Stimulated activated CD4-positive, alpha-beta T cell treated with anti-CD3 and anti-CD28 coated beads, Interleukin-4, amount 100 ng/mL, for 24 hours (primary cell): ENCODE measurements around the gene NMD3.
"Not testable (repeated sequence)": the region's sequence is repeated elsewhere in the genome, so short reads cannot be mapped to it uniquely, and the experiment has no call there.

Experiments used
- DNase-seq: peaks from one replicate; pipeline ENCODE4 v3.0.0-alpha.2; 2020

Gene NMD3

DNA sequence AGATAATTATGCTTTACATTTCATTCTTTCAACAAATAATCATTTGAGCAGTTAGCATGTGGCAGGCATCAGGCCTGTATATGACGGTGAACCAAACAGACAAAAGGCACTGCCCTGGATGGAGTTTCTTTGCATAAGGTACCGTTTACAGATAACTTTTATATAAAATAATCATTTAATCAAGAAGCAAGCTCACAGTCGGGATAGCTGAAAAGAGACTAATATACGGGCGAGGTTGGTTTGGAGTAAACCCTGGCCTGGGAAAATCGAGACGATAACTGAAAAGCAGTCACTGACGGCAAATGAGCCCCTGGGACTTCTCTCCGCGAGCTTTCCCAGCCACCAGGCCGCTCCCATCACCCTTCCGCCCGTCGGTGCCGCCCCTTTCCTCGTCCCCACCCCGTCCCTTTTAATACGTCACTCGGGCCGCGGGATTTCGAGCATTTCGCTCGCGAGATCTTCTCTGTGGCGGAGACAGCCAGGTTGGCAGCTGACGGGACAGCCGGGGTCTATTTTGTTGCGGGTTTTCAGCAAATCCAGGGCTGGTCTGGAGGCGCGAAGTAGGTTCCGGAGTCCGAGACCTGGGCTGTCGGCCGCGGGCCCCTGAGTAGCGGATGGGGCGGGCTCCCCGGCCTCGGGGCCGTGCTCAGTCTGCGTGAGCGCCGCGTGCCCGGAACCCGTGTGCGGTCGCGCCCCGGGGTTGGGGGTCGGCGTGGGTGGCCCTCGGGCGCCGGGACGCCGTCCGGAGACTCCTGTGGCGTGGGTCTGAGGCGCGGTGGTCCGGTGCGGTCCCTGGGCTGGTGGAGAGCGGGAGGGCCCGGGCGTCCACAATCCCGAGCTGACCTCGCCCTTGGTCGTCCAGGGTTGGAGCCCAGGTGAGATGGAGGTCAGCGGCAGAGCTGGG, at the start of gene NMD3:
Gene NMD3, plus strand, starts transcription at position 462 of the 904 bp plus-strand sequence. CDS start 703 bp downstream, outside the sequence.
- peak; percentile 94 for DNase-seq

DNA sequence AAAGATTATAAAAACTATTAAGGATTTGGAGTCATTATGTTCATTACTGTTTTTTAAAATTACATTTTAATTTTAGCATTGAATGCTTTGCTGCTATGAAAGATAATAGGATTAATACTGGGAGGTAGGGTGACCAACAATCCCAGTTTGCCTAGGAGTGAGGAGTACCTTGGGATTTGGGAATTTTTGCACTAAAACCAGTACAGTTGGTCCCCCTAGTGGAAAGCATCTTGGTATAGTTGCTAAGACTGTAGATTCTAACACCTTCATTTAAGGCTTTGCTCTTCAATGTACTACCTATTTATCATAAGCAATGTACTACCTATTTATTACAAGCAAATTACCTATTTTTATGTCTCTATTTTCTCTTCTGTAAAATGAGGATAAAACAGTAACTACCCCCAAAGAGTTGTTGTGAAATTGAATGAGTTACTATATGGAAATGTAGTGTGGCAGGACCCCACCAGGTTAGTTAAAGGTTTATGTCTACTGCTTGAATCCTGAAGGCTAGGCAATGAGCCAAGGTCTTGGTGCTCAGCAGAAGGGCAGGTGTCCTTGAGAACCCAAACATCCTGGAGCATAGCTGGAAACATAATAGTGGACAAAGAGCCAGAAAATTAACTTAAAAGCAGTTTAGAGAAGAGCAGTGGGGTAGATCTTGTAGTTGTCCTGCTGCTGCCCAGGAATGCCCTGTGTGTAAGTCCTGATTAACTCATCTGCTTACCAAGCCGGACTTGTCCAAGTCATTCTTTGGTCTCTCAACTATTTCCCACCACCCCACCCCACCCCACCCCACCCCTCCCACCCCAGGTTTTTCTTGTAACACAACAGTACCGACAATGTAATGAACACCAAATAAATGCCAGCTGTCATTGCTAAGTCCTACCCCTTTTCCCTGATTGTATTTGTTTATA, 49.2 kb upstream of the NMD3 start:
- DNase-seq = no peak

DNA sequence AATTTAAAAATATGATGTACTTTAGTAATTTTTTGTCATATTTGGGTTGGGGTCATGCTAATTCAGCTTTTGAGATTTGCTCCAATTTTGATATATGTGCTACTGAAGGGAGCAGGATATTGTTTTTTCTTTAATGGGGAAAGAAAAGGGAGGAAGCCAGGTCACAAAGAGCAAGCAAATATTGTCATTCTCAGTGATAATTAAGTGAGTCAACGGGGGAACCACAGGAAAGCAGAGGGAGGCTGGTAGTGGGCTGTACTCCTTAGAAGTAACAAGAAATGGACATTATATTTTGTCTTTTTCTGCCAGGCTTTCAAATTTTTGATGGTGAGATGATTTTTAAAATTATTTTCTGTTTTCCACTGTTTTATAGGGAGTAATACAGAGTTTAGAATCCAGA, 45.6 kb upstream of the NMD3 start:
- no peak for DNase-seq

- no peak for DNase-seq
These were observed 43.1 kb upstream of the NMD3 start for GRCh38 chr3:161177991-161178390.

GRCh38 chr3:161181371-161181770, 39.7 kb upstream of the NMD3 start:
- DNase-seq = not testable (repeated sequence)

GRCh38 chr3:161187046-161187445, 34.1 kb upstream of the NMD3 start:
- DNase-seq = no peak

DNA sequence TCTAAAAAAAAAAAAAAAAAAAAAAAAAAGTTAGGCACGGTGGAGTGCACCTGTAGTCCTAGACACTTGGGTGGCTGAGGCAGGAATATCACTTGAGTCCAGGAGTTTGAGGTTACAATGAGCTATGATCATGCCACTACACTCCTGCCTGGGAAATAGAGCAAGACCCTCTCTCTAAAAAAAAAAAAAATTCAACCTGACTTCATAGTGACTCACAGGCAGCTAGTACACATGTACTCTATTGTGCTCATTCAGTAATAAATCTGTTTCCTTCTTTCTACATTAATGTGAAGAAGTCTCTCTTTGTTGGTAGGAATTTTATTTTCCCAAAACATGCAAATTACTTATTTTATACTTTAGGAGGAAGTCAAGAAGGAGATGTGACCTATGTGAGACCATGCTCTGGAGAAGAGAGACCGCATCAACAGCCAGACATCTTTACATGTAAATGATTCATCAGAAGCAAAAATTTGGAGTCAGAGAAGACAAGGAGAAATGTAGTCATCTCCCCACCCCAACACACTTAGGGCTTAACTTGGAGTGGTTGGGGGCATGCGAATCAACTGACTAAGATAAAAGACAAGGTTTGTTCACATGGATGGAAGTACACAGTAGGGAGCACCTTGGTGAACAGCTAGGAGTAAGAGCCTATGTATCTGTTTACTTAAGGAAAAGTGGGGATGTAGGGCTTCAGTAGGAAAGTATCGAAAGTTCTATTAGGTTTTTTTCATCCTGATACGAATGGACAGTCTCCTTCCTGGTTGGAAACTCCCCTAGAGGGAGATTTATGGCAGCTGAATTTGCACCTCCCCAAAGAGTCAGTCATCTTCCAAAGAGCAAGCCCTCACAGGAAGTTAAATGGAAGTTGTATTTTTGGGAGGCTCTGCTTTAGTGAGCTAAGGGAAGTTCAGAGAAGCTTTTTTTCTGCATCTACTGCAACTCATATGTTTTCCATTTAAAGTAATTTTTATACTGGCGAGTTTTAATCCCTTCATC, 23.0 kb upstream of the NMD3 start:
- DNase-seq = no peak

- DNase-seq = no peak
These were observed 21.2 kb upstream of the NMD3 start for GRCh38 chr3:161199926-161200325.

GRCh38 chr3:161203485-161204098, 17.5 kb upstream of the NMD3 start:
- no peak for DNase-seq

DNA sequence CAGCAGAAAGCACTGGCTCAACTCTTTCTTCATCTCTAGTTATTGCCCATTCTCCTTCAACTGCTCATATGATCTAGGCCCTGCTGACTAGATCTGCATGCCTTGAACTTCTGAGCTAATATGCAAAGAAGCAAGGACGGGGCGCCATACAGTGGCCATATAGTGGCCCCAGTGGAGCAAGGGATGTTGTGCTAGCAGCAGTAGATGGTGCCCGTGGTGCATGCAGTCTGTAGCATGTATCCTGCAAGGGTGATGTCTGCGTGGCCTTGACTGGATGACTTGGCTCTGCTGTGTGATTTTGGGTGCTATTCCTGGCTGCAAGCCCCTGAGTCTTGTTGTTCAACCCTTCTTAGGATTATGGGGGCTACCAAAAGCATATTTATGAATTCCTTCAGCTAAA, 12.2 kb upstream of the NMD3 start:
- DNase-seq = no peak

- DNase-seq = no peak
These were observed 8.8 kb upstream of the NMD3 start for GRCh38 chr3:161212171-161212771.

DNA sequence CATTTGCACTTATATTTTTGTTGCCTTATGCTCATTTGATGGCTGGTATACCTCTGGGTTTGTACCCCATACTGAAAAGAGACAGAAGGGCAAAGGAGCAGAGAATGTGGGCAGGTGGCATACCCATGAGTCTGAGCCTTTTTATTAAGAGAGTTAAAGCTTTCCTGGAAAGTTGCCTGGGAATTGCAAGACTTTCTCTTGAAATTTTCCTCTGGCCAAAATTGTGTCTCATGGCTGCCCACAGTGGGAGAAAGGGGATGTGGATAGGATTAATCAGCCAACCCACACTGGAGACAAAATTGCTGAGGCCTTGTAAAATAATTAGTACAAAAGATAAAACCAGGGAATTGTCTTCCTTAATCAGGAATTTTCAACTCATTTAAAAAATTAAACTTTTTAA, 8.2 kb upstream of the NMD3 start:
- DNase-seq = no peak

GRCh38 chr3:161213644-161214043, 7.5 kb upstream of the NMD3 start:
- DNase-seq = no peak

- DNase-seq = no peak
These were observed 5.9 kb upstream of the NMD3 start for GRCh38 chr3:161215185-161215584.

GRCh38 chr3:161217496-161217895, 3.6 kb upstream of the NMD3 start:
- no peak for DNase-seq

DNA sequence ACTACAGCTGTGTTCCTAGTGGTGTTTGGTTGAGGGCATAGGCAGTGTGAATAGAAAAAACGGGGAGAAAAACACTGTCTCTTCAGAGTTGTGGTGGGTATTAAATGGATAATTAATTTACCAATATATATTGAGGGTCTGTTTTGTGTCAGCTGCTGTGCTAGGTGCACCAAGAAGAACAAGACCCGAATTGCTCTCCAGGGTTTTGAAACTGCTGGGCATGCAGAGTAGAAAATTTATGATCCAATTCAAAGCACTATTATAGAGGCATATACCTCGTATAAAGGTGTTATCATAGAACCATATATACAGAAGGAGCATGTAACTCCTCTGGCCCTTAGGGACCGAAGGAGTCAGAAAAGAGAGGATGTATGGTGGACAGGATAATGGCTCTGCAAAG, 1.6 kb upstream of the NMD3 start:
- DNase-seq = no peak

DNA sequence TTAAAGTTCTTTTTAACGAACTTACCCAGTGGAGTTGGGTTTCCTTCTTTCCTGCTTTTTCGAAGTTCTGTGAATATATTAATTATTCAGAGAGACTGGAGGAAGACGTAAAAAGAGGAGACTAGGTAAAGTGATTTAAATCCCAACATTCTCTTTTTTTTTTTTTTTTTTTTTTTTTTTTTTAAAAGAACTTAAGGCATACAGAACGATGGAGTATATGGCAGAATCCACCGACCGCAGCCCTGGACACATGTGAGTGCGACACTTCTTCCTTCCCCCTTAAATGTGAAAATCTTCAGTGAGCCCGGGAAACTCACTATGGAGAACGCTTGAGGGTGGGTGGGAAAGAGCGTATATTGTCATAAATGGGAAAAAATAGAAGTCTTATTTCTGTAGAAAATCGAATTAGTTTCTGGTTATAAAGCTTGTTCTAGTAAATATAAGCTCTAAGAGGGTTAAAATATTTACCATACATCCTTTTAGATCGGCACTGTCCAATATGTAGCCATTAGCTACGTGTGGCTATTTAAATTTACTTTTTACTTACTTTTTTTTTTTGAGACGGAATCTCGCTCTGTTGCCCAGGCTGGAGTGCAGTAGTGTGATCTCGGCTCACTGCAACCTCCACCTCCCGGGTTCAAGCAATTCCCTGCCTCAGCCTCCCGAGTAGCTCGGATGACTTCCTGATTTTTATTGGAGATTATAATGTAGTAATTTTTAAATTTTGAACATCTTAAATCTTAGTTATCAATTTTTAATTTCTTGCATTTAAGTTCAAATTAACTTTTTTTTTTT, 892 bp downstream of the NMD3 start:
- DNase-seq = peak; percentile 7

DNA sequence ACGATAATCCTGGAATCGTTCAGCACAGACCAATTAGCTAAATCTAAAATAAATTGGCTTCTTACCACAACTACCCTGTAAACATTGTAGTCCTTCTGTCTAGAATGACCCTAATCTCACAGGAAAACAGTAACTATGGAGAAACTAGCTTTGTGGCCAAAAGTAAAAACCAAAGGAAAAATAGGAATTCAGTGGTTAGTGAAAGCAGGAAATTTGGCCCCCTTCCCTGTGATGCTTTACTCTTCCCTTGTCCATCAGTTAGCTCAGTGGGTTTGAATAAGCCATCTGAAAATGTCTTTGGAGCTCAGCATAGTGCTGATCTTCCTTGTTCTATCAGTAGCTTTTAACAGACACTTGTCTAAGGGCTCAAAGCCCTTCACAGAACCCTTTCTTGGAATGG, 1.6 kb downstream of the NMD3 start:
- no peak for DNase-seq

GRCh38 chr3:161224786-161225185, 3.7 kb downstream of the NMD3 start:
- no peak for DNase-seq

DNA sequence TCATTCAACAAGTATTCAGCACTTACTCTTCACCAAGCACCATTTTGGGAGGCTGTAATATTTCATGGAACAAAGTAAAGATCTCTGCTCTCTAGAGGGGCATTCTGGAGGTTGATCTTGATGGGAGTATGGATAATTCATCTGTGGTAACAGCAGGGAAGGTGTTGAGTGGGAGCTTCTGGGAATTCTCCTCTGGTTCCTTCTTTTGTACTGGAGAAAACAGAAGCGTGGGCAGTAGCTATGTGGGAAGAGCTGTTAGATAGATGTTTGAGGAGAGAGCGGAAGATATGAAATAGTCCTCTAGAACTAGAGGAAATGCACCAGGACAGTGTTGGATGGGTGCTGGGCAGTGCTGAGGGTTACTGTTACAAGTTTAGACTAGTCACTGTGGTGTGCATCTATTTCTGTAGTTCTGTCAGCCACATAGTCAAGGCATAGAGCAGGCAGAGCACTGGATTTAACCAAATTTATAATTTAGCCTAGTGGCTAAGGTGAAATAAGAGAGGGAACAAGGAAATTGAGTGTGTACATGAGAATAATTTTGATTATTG, 9.6 kb downstream of the NMD3 start:
- DNase-seq = no peak
